PC-9 (cell line): Measurements from ENCODE around the gene OCSTAMP.

Source experiments
- EZH2 ChIP-seq: fragments of 200-600 bp; sonication (generic); IDR thresholded peaks from 2 replicates; pipeline ENCODE4 v1.8.0; 2017; ENCODE audit warnings: antibody characterized with exemption, low read depth
- TF ChIP-seq, protein P1 (sequence below): fragments of 200-600 bp; sonication (generic); conservative IDR thresholded peaks from 2 replicates; pipeline ENCODE4 v1.6.1; 2017; ENCODE audit warnings: mixed run types, antibody characterized with exemption, mild to moderate bottlenecking, moderate library complexity

- no peak for TF ChIP-seq EZH2
- TF ChIP-seq, protein P1, sequence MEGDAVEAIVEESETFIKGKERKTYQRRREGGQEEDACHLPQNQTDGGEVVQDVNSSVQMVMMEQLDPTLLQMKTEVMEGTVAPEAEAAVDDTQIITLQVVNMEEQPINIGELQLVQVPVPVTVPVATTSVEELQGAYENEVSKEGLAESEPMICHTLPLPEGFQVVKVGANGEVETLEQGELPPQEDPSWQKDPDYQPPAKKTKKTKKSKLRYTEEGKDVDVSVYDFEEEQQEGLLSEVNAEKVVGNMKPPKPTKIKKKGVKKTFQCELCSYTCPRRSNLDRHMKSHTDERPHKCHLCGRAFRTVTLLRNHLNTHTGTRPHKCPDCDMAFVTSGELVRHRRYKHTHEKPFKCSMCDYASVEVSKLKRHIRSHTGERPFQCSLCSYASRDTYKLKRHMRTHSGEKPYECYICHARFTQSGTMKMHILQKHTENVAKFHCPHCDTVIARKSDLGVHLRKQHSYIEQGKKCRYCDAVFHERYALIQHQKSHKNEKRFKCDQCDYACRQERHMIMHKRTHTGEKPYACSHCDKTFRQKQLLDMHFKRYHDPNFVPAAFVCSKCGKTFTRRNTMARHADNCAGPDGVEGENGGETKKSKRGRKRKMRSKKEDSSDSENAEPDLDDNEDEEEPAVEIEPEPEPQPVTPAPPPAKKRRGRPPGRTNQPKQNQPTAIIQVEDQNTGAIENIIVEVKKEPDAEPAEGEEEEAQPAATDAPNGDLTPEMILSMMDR = no peak
Measured at GRCh38 chr20:46580613-46581205, 30.3 kb upstream of the OCSTAMP start.
